H1 (cell line): ENCODE results near the gene MTM1. TPM values are rescaled to one million over a fixed set of nuclear protein-coding genes. Genes with fewer than 3 reads are reported as not detected.

Source experiments
- CTCF ChIA-PET: fragments of 300-600 bp; sonication (Branson Sonifier 250); formaldehyde crosslinking; loops from one replicate; lab custom pipeline; 2021; ENCODE audit not compliant: partially characterized antibody; lab: Charles Lee
- POLR2A ChIA-PET: fragments of 300-600 bp; sonication (Branson Sonifier 250); formaldehyde crosslinking; loops from one replicate; lab custom pipeline; 2021; ENCODE audit warnings: inconsistent platforms; ENCODE audit not compliant: partially characterized antibody; lab: Charles Lee
- DNase-seq, 2 experiments: peaks; one replicate each; pipeline versions ENCODE4 v3.0.0 to v3.0.0-alpha.2; 2010 to 2022; ENCODE audit warnings: low spot score in 2 of 2, low read depth in 1 of 2, mixed read lengths in 1 of 2
- FAIRE-seq: peaks from 2 replicates; lab custom pipeline; 2011; peaks lifted over from hg19 to GRCh38; lab: Jason Lieb, UNC
- H2AFZ ChIP-seq: 2 replicates; pipeline ENCODE4 v1.8.1; 2012; ENCODE audit warnings: low read length, inconsistent platforms
- H2AK5ac ChIP-seq: 2 replicates; pipeline ENCODE4 v1.6.1; 2013; ENCODE audit warnings: low read depth, low read length
- H2BK120ac ChIP-seq: replicated peaks from 2 replicates; pipeline ENCODE3; 2013; ENCODE audit warnings: low read depth, low read length, inconsistent platforms
- H2BK12ac ChIP-seq: 2 replicates; pipeline ENCODE4 v1.6.1; 2013; ENCODE audit warnings: low read depth, low read length
- H2BK15ac ChIP-seq: 2 replicates; pipeline ENCODE4 v1.6.1; 2013; ENCODE audit warnings: low read length
- H2BK20ac ChIP-seq: 2 replicates; pipeline ENCODE4 v1.6.1; 2013; ENCODE audit warnings: low read length
- H2BK5ac ChIP-seq: 2 replicates; pipeline ENCODE4 v1.6.1; 2013; ENCODE audit warnings: low read depth, low read length
- H3K14ac ChIP-seq: 2 replicates; pipeline ENCODE4 v1.6.1; 2013; ENCODE audit warnings: inconsistent platforms; ENCODE audit not compliant: insufficient read length
- H3K18ac ChIP-seq: 2 replicates; pipeline ENCODE4 v1.6.1; 2013; ENCODE audit warnings: low read length; ENCODE audit errors: extremely low read depth
- H3K23ac ChIP-seq: 2 replicates; pipeline ENCODE4 v1.6.1; 2013; ENCODE audit warnings: inconsistent platforms; ENCODE audit not compliant: insufficient read length
- H3K23me2 ChIP-seq: 2 replicates; pipeline ENCODE4 v1.6.1; 2013; ENCODE audit warnings: low read depth, low read length
- H3K27ac ChIP-seq: 2 replicates; pipeline ENCODE4 v1.6.1; 2011; ENCODE audit warnings: low read depth, low read length, inconsistent platforms
- H3K27me3 ChIP-seq, 4 experiments: replicated peaks in 1 of 4; 1 replicate in 1 of 4; 2 replicates in 3 of 4; pipeline versions ENCODE4 v1.6.1 to v1.8.1; 2011 to 2013; ENCODE audit warnings: low read length in 3 of 4, mild to moderate bottlenecking in 3 of 4, inconsistent platforms in 2 of 4, mixed read lengths in 2 of 4, moderate library complexity in 1 of 4; ENCODE audit not compliant: control insufficient read depth in 3 of 4, insufficient read depth in 3 of 4; ENCODE audit errors: extremely low read depth in 1 of 4
- H3K36me3 ChIP-seq, 4 experiments: 2 replicates each; pipeline versions ENCODE4 v1.6.1 to v1.8.1; 2011 to 2013; ENCODE audit warnings: mild to moderate bottlenecking in 4 of 4, low read length in 3 of 4, moderate library complexity in 2 of 4, control low read depth in 1 of 4, inconsistent platforms in 1 of 4; ENCODE audit not compliant: insufficient read depth in 4 of 4, control insufficient read depth in 2 of 4
- H3K4ac ChIP-seq: replicated peaks from 2 replicates; pipeline ENCODE3; 2013; ENCODE audit warnings: low read length, low read depth, mixed read lengths, inconsistent platforms; ENCODE audit not compliant: insufficient read length
- H3K4me1 ChIP-seq, 4 experiments: replicated peaks in 1 of 4; 1 replicate in 1 of 4; 2 replicates in 3 of 4; pipeline versions ENCODE4 v1.6.1 to v1.8.1; 2011 to 2013; ENCODE audit warnings: low read length in 3 of 4, inconsistent platforms in 2 of 4, mixed read lengths in 1 of 4; ENCODE audit not compliant: insufficient read depth in 4 of 4, control insufficient read depth in 3 of 4
- H3K4me2 ChIP-seq, 2 experiments: 2 replicates each; pipeline versions ENCODE4 v1.6.1 to v1.8.1; 2011 to 2013; ENCODE audit warnings: low read depth in 2 of 2, low read length in 2 of 2, control low read depth in 1 of 2, inconsistent platforms in 1 of 2, mild to moderate bottlenecking in 1 of 2; ENCODE audit not compliant: insufficient read depth in 1 of 2
- H3K4me3 ChIP-seq, 4 experiments: fragments of 200-600, 300-600 bp in 1 of 4; sonication (generic), shearing (Covaris generic), sonication (Bioruptor Twin) in 1 of 4; 2 replicates each; pipeline versions ENCODE4 v1.5.1 to v1.8.1; 2011 to 2016; ENCODE audit warnings: low read length in 4 of 4, low read depth in 3 of 4, control low read depth in 2 of 4, inconsistent platforms in 2 of 4, mild to moderate bottlenecking in 2 of 4, mixed read lengths in 1 of 4, moderate library complexity in 1 of 4; ENCODE audit not compliant: insufficient read depth in 2 of 4; ENCODE audit errors: extremely low read depth in 1 of 4
- H3K56ac ChIP-seq: replicated peaks from 2 replicates; pipeline ENCODE3; 2013; ENCODE audit warnings: low read depth, mild to moderate bottlenecking, mixed read lengths, low read length, inconsistent platforms; ENCODE audit not compliant: insufficient read length
- H3K79me1 ChIP-seq: 2 replicates; pipeline ENCODE4 v1.6.1; 2013; ENCODE audit warnings: low read depth, low read length, control low read depth
- H3K79me2 ChIP-seq, 2 experiments: 2 replicates each; pipeline versions ENCODE4 v1.6.1 to v1.8.1; 2012 to 2013; ENCODE audit warnings: low read length in 2 of 2, mild to moderate bottlenecking in 2 of 2, inconsistent platforms in 1 of 2; ENCODE audit not compliant: insufficient read depth in 2 of 2, control insufficient read depth in 1 of 2
- H3K9ac ChIP-seq, 4 experiments: replicated peaks in 1 of 4; 1 replicate in 1 of 4; 2 replicates in 3 of 4; pipeline versions ENCODE4 v1.6.1 to v1.8.1; 2011 to 2013; ENCODE audit warnings: low read depth in 3 of 4, low read length in 3 of 4, control low read depth in 2 of 4, mild to moderate bottlenecking in 2 of 4, moderate library complexity in 2 of 4, inconsistent platforms in 1 of 4; ENCODE audit errors: extremely low read depth in 1 of 4
- H3K9me3 ChIP-seq, 2 experiments: 2 replicates each; pipeline versions ENCODE4 v1.6.1 to v1.8.1; 2012 to 2013; ENCODE audit warnings: mild to moderate bottlenecking in 2 of 2, moderate library complexity in 2 of 2, control low read depth in 1 of 2, inconsistent platforms in 1 of 2, low read depth in 1 of 2, low read length in 1 of 2, mixed read lengths in 1 of 2; ENCODE audit not compliant: insufficient read depth in 2 of 2
- H4K20me1 ChIP-seq, 2 experiments: replicated peaks in 1 of 2; 2 replicates each; pipeline versions ENCODE3 to v1.8.1; 2011 to 2013; ENCODE audit warnings: inconsistent platforms in 2 of 2, low read length in 2 of 2, mild to moderate bottlenecking in 1 of 2; ENCODE audit not compliant: insufficient read depth in 2 of 2, control insufficient read depth in 1 of 2
- H4K5ac ChIP-seq: 2 replicates; pipeline ENCODE4 v1.6.1; 2013; ENCODE audit warnings: low read length, low read depth, mixed read lengths, inconsistent platforms; ENCODE audit not compliant: insufficient read length
- H4K8ac ChIP-seq: 2 replicates; pipeline ENCODE4 v1.8.0; 2013; ENCODE audit warnings: mild to moderate bottlenecking, moderate library complexity, low read length, inconsistent platforms; ENCODE audit not compliant: insufficient read depth; ENCODE audit errors: extremely low read depth
- H4K91ac ChIP-seq: replicated peaks from 2 replicates; pipeline ENCODE3; 2013; ENCODE audit warnings: low read length, mixed read lengths, inconsistent platforms; ENCODE audit not compliant: insufficient read length
- BCL11A ChIP-seq, 2 experiments: IDR thresholded peaks; one replicate each; pipeline ENCODE4 v1.6.1; 2011; ENCODE audit warnings: low read depth in 2 of 2, low read length in 2 of 2, mild to moderate bottlenecking in 2 of 2
- BRCA1 ChIP-seq: IDR thresholded peaks from 2 replicates; pipeline ENCODE4 v1.6.1; 2012; ENCODE audit warnings: low read depth, low read length, improper control_type of control experiment
- EP300 ChIP-seq, 2 experiments: IDR thresholded peaks; 1 replicate in 1 of 2; 2 replicates in 1 of 2; pipeline ENCODE4 v1.6.1; 2011 to 2012; ENCODE audit warnings: low read depth in 2 of 2, low read length in 2 of 2, mild to moderate bottlenecking in 2 of 2, borderline replicate concordance in 1 of 2, inconsistent platforms in 1 of 2, moderate library complexity in 1 of 2
- FOSL1 ChIP-seq: IDR thresholded peaks from 2 replicates; pipeline ENCODE4 v1.6.1; 2011; ENCODE audit warnings: mild to moderate bottlenecking, low read depth, low read length, moderate library complexity; ENCODE audit not compliant: insufficient read depth
- JUN ChIP-seq: IDR thresholded peaks from 2 replicates; pipeline ENCODE4 v1.6.1; 2011; ENCODE audit warnings: low read depth, mild to moderate bottlenecking, improper control_type of control experiment, low read length
- KDM5A ChIP-seq: fragments of 200-600 bp; IDR thresholded peaks from 2 replicates; pipeline ENCODE4 v1.7.1; 2012; ENCODE audit warnings: mild to moderate bottlenecking, low read length, inconsistent platforms, mixed read lengths
- POLR2AphosphoS5 ChIP-seq: IDR thresholded peaks from 2 replicates; pipeline ENCODE4 v1.6.1; 2011; ENCODE audit warnings: low read depth, low read length
- RFX5 ChIP-seq: IDR thresholded peaks from 2 replicates; pipeline ENCODE4 v1.6.1; 2011; ENCODE audit warnings: low read depth, low read length, improper control_type of control experiment, borderline replicate concordance
- polyA plus RNA-seq, 7 experiments: library from polyadenylated mRNA; depleted of rRNA in 3 of 7; stranded (reverse) in 5 of 7; unstranded in 2 of 7; fragments of >200 nt in 5 of 7; fragments of 200-250 nt in 2 of 7; gene quantifications; 1 replicate in 5 of 7; 2 replicates in 1 of 7; 4 replicates in 1 of 7; pipeline versions ENCODE4 v1.2.1 to v1.2.3, GENCODE V29; 2011 to 2013; ENCODE audit warnings: missing spikeins in 2 of 7, mixed read lengths in 2 of 7
- total RNA-seq: library from RNA; stranded (reverse); fragmentation: NEBNext Ultra II Directional; extraction: Animal tissue kit (Norgen Biotek cat#: 25700); gene quantifications from 2 replicates; pipeline ENCODE4 v1.2.1, GENCODE V29; 2021
- TF ChIP-seq, protein P1 (sequence below): IDR thresholded peaks from 2 replicates; pipeline ENCODE4 v1.6.1; 2012; ENCODE audit warnings: inconsistent platforms

MTM1 gene
- total and polyA plus RNA-seq, 2 of the 8 experiments (the other 6 are each of a cell fraction or from before 2014, with no cell fraction given): 2.3 to 8.4 TPM

DNA sequence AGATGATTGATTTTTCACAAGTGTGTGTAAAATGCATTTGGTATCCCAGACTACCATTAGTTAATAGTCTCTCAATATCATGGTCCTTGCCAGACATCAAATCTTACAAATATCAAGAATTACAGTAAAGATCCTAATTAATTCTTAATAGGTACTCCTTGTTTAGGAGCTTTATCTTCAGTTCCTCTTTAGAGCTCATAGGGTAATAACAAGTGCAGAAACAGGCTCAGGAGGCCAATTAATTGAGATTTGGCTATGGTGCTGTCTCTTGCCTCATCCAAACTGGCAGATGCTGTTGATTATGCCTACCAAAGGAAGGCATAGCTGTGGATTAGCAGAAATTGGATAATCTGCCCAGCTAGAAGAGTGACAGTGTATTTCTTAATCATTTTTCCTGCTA, 131.7 kb downstream of the MTM1 start:
- Histone ChIP-seq H2BK5ac (no peak overlapping the region), H3K4me1 (peaks cover 0 to 2% (median 0%) of the 10 kb centered on the region in 4 experiments; a peak in 1 of 7 replicates), H3K4me3 (no peak overlapping the region), H4K8ac (no peak overlapping the region), H2BK12ac (no peak overlapping the region), H3K79me2 (peaks cover 0 to 1% of the 10 kb centered on the region in 2 experiments; a peak in 2 of 4 replicates), H4K91ac (no peak overlapping the region), H3K79me1 (no peaks in the 10 kb centered on the region), H3K9me3 (no peaks in the 10 kb centered on the region), H2BK120ac (no peak overlapping the region)
- TF ChIP-seq EP300 (IDR thresholded peaks at IDR 0.05; ENCODE audit: borderline replicate concordance in 1 of 2, low read depth in 2 of 2, low read length in 2 of 2) (no peak), RFX5 (no peak), BRCA1 (no peak), JUN (no peak), KDM5A (no peak), POLR2AphosphoS5 (no peak), FOSL1 (no peak), BCL11A (IDR thresholded peaks at IDR 0.05; ENCODE audit: low read depth in 2 of 2, low read length in 2 of 2) (no peak)
- TF ChIP-seq, protein P1, sequence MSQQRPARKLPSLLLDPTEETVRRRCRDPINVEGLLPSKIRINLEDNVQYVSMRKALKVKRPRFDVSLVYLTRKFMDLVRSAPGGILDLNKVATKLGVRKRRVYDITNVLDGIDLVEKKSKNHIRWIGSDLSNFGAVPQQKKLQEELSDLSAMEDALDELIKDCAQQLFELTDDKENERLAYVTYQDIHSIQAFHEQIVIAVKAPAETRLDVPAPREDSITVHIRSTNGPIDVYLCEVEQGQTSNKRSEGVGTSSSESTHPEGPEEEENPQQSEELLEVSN: no peak
- TF ChIP-seq, all 59 proteins: peak for 0
- Histone ChIP-seq H3K23me2 (no peaks in the 10 kb centered on the region), H3K18ac (no peak overlapping the region), H3K14ac (no peak overlapping the region), H3K9ac (no peak overlapping the region), H3K4me2 (no peak overlapping the region), H4K20me1 (no peaks in the 10 kb centered on the region), H3K4ac (no peak overlapping the region), H2BK15ac (no peak overlapping the region), H3K36me3 (no peaks in the 10 kb centered on the region; a peak in 2 of 8 replicates), H2AK5ac (no peak overlapping the region), H2BK20ac (no peak overlapping the region), H2AFZ (no peak overlapping the region), H3K27me3 (no peaks in the 10 kb centered on the region), H3K27ac (no peak overlapping the region), H4K5ac (no peak overlapping the region), H3K56ac (no peak overlapping the region), H3K23ac (no peak overlapping the region)
- FAIRE-seq (no peak), DNase-seq (no peak)
- POLR2A ChIA-PET: interaction anchor here (2.1 kb wide), 1 partner anchor 9 kb away, joined by 6 read pairs; no protein-coding TSS in a partner anchor
- CTCF ChIA-PET: interaction anchor here (0.9 kb wide), 1 partner anchor 16 kb away, joined by 3 read pairs; no protein-coding TSS in a partner anchor
